HK-2 (cell line): ENCODE results near the gene HPS1.

ENCODE experiments used
- DNase-seq: peaks from one replicate; pipeline ENCODE4 v3.0.0-alpha.2; 2018; ENCODE audit not compliant: unreplicated experiment

HPS1 gene

GRCh38 chr10:98432330-98432729 is 14.4 kb downstream of the HPS1 start:
- no peak for DNase-seq

- peak; percentile 57 for DNase-seq
Observed at GRCh38 chr10:98431016-98431415, 15.7 kb downstream of the HPS1 start.

DNA sequence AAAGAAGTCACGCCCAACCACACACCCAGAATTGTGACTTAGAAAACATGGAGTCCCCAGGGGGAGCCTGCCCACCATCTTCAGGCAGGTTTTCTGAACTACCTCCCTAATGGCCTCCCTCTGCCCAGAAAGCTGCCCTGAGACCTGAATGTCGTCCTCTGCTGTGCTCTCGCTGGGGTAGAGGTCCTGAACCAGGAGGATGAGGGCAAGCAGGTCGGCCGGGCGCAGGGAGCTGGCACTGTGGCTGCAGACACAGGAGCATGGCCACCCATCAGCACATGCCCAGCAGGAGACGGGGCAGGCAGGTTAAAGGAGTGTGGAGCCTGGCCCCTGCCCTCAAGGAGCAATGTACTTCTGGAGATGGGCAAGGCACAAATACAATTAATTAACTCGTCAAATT is 16.3 kb downstream of the HPS1 start:
- DNase-seq = no peak

DNA sequence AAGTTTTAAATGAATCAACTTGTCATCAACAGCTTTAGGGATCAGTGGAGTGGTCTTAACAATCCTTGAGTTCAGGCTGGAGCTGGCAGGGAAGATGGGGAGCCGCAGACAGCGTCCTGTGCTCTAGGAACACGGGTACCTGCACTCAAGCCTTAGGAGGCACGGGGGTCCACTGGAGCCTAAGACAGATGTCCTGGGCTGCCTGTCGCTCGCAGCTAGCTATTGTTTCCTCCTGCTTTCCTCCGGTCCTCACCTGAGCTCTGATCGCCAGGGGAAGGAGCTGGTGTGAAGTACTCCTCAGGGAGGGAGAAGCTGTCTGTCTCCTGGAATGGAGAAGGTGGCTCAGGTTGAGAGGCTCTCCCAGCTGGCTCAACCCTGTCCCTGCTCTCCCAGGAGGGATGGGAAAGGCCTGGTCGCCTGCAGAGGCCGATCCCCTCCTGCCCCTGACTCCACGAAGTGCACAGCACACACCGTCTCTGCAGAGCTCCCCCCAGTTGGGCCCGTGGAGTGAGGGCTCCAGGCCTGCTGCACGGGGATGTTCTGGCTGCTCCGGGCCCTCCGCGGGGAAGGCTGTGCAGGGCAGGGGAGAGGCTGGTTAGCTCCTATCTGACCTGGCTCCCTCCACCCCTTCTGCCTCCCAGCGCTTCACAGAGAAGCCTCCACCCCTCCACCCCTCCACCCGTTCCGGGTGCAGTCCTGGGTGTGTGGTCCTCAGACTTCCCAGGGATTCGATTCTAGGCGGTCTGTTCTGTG is 17.2 kb downstream of the HPS1 start:
- no peak for DNase-seq

- no peak for DNase-seq
Observed at GRCh38 chr10:98427011-98427515, 19.7 kb downstream of the HPS1 start.

- peak; percentile 72 for DNase-seq
Observed at GRCh38 chr10:98425511-98426352, 21.0 kb downstream of the HPS1 start.

DNA sequence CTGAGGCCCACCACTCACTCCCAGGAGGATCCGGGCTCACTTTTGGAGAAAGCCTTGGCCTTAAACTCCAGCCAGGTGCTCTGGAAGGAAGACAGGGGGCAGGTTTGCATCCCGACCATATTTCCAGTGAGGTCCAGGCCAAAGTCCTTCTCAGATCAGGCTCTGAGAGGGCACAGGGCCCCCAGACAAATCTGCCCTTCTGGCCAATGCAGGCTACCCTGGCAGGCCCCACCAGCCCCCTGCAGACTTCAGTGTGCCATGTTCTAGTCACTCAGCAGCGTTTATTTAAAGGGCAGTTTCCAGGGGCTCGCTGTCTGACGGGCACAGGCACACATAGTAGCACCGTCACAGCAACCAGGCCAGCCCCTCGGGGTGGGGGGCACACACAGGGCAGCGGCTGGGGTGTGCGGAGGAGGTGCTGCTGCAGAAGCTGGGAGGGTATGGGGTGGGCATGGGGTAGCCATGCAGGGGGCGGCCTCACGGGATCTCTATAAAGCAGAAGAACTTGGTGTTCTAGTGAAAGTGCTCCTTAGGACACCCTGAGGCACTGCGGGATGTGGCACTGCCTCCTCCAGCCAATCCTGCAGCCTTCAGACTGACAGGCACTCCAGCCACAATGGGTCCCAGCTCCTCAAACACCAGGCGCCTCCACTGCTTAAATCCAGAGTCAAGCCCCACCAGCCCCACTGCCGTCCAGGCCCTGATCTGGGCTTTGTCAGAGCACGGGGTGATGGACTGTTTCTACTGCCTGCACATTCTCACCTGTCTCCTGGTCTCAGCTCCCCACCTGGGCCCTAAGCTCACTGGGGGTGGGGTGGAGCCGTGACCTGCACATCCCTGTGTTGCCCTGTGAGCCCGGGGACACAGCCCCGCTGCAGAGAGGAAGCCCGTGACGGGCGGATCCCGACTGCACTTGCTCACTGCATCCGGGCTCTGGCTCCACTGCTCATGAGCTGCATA is 22.2 kb downstream of the HPS1 start:
- DNase-seq = no peak

DNA sequence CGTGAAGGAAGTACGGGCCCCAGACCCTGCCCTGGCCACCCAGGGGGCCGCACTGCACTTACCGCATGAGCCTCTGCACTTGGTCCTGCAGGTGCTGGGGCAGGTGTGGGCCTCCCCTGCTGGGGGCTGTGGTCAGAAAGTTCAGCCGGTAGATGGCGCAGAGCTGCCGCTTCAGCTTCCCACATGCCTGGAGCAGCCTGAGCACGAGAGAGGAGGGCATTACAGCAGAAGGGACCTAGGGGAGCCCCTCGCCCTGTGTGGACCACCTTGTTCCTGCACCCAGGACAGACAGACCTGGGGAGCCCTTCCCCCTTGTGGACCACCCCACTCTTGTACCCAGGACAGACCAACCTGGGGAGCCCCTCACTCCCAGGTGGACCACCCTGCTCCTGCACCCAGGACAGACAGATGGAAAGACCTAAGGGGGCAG is 23.0 kb downstream of the HPS1 start:
- DNase-seq = no peak

DNA sequence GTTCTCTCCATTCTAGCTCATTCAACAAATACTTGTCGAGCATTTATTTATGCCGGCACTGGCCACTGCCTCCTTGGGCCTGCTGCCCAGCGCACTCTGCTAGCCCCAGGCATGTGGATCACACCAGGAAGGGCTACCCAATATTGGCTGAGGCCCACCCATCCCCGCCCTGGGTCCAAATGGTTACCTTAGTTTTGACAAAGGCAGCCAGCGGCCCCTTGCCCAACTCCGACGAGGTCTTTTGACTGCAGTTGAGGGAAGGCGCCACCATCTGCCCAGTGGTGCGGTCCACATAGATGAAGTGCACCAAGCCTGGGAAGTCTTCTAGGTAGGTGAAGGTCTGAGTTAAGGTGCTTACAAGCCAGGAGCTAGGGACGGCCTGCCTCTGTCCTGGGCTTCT is 24.6 kb downstream of the HPS1 start:
- DNase-seq = no peak

DNA sequence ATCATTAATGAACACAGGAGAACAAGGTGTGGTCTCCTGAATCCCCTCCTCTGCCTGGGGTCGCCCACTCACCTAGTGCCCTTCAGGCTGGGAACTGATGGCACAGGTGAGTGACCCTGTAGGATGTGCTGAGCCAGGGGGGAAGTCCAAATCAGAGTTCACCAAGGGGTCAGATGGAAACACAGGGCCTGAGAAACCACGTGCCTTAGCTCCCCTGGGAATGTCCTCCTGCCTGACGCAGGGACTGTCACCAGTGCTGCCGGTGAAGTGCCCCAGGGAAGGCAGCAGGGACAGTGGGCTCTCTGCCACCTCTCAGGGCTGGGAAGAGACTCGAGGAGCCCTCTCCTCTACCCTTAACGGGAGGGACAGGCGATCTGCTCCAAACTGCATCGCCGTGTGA is 25.9 kb downstream of the HPS1 start:
- no peak for DNase-seq

DNA sequence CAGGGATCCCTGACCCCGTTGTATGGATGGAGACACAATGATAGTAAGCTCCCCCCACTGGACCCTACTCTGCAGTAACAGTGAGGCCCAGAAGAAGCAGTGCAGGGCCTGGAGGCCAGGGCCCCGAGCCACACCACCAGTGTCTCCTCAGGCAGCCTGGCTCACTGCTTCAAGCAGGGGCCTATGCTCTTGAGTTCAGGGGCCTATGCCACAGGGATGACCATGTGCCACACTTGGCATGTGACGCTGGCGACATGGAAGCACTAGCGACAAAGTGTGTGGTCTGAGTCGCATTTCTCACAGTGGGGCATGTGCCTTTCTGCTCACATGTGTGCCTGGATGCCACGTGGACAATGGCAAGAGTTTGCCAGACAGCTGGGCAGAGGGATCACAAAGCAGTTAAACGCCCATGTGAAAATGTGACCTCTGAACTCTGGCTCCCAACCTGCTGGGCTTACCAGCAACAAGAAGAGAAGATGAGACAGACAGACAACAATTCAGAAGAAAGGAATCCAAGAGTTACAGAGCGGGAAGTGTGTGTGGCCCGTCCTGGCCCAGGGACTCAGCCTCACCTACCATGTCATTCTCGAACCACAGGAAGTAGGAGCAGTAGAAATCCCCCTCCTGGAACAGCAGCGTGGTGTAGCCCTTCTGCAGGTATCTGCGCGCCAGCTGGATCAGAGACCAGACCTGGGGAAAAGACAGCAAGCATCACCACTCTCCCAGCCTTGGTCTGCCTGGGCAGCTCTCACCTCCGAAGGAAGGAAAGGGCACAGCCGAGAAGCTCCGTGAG is 27.1 kb downstream of the HPS1 start:
- DNase-seq = no peak

- DNase-seq = no peak
Observed at GRCh38 chr10:98418665-98419468, 27.9 kb downstream of the HPS1 start.

DNA sequence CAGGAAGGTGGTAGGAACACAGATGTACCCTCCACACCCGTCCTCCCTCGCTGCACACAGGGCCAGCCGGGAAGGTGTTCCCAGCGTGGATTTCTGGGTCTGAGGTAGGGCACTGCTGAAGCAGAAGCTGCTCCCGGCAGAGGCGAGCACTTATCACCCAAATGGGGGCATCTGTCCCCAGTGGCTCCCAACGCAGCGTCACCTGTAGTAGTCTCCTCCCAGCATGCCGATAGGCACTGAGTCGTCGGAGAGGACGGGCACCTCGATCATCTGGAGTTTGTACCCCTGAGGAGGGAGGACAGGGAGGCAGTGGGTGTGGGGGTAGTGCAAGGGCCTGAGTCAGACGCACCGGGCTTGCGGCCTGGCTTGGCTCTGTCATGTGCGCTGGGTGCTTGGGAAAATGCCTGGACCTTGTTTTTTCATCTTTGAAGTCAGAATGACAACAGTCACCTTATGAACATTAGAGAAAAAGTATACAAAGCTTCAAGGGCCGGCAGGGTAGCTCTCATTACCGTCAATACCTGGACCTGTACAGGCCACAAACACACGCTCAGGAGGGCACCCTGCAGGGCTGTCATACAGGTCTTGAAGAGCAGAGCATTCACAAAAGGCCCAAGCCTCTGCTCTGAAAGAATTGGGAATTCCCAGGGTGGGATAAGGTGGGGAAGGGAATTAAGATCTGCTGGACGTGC is 28.6 kb downstream of the HPS1 start:
- no peak for DNase-seq

DNA sequence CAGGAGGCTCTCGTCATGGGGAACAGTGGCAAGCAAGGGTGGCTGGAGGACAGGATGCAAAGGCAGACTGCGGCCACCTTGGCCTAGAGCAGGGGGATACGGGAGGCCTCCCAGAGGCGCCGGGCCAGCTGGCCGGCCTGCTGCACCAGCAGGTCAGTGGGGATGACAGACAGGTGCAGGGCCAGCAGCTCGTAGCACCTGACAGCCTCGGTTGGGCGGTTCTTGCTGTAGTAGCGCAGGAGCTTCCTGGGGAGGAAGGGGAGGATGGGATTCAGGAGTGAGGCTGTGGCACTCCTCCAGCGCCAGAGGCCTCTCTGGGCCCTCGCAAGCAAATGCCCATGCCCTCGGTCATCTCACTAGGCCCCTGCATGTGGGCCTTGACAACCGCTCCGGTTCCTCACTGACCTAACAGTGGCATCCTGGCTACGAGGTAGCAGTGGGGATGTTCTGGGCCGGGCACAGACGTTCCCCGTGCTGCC is 29.2 kb downstream of the HPS1 start:
- no peak for DNase-seq

- DNase-seq = no peak
Observed at GRCh38 chr10:98416606-98417388, 29.9 kb downstream of the HPS1 start.

DNA sequence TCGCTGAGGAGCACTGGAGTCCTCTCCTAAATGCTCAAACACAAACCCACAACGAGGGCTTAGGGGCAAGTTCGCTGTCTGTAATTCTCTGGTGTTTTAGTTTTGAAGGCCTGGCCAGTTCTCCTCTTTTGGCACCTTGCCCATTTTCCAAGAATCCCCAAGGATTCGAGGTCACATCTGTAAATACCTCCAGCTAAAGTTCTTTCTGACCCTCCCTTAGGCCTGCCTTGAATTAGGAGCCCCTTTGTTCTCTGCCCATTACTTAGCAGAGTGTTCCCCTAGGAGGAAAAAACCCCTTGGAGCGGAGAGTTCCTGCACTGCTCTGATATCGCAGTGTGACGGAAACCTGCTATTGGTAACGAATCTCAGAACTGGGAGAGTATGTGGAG is 31.0 kb downstream of the HPS1 start:
- no peak for DNase-seq

DNA sequence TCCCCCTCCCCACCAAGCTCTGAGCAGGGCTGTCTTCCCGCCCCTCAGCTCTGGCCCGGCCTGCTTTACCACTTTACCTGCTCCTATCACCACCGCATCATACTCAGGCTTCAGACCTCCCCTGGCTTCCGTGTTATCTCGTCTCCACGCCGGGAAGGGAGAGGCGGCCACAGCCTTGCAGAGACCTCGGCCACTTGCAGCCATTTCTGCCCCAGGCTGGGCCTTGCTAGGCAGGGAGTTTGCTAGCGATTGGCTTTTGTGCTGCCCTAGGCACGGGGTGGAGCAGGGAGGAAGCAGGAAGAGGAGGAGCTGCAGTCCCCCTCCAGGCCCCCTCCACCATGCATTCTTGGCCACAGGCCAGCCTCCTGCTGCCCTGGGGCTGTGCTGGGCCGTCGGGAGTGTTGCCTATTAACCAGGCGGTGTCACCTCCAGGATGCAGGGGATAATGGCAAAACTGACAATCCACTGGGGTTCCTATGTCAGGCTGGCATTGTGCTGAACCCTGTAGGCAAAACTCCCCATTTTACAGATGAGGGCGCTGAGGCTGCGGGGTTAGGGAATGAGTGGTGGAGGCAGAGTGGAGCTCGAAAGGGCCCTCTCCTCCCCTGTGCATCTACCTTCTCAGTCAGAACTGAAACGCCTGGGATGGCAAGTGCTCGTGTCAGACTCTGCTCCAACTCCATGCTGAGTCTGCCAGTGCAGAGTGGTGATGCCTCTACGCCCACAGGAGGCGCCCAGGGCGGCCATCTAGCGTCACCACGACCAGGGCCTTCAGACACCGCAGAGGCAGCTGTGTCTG is 31.6 kb downstream of the HPS1 start, which contains the start of gene PYROXD2:
Gene PYROXD2 (minus strand): TSS at position 251 of the 799 bp plus-strand sequence. CDS start 47 bp downstream, at position 204.
- peak; percentile 96 for DNase-seq

DNA sequence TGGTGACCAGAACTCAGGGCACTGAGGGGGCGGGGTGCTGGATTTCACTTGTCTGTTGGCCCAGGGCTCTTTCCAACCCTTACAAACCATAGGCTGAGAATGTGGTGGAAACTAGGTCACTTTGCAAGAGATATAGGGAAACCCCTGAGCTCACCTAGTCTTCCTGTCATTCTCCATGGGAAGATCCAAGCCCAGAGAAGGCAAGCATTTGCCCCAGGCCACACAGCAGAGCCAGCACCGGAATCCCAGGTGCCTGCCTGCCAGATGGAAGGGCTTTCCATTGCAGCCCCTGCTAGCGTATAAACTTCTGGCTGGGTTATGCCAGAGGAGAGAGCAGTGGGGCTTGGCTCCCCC is 32.2 kb downstream of the HPS1 start:
- DNase-seq = no peak
